ENCODE results near the gene UBE2Q2. TPM values are rescaled to one million over a fixed set of nuclear protein-coding genes. Genes with fewer than 3 reads are reported as not detected.

Gene UBE2Q2
- total RNA-seq, 4 donors from 2014 or later = 64.3 to 76.7 (median 73.3) TPM

DNA sequence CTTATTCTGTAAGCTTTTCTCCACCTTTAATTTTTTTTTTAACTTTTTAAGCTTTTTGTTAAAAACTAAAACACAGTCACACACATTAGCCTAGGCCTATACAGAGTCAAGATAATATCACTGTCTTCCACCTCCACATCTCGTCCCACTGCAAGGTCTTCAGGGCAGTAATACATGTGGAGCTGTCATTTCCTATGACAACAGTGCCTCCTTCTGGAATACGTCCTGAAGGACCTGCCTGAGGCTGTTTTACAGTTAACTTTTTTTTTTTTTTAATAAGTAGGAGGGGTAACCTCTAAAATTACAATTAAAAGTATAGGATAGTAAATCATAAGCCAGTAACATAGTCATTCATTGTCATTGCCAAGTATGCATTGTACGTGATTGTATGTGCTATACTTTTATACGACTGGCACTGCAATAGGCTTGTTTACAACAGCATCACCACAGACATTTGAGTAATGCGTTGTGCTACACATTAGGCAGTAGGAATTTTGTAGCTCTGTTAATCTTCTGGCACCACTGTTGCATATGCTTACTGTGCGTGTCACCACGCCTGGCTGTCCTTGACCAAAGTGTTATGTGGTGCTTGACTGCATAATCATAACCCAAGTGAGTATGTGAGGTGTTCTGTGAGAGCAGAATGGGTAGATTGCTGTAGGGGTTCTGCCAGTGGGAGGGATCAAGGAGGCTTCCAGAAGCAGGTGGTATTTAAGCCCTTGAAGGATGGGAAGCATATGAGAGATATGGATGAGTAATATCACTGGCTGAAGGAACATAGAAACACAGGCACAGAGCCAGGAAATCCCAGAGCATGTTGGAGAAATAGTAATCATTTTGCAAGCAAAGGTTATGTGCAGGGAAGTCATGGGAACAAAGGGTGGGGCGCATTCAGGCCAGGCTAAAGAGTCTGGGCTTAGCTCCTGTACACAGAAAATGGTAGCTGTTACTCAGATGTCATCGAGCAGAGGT is 78.8 kb downstream of the UBE2Q2 start:
- H3K27ac ChIP-seq (replicated peaks in 1 of 4) = no peak overlapping the region
- H3K27me3 ChIP-seq = no peaks in the 10 kb centered on the region
- 84% methylated on average over 9 of the region's 9 CpGs for WGBS
- DNase-seq (ENCODE audit: extremely low spot score) = no peak
- H3K4me1 ChIP-seq = peaks cover 9 to 20% (median 14%) of the 10 kb centered on the region in 4 donors
- no peak overlapping the region for H3K4me3 ChIP-seq
- intact Hi-C loops (cut with DNase I) = no loop called here
- H3K36me3 ChIP-seq = peaks cover 0 to 30% (median 10%) of the 10 kb centered on the region in 4 donors
- H3K9me3 ChIP-seq = no peaks in the 10 kb centered on the region
- TF ChIP-seq EP300 (IDR thresholded peaks at IDR 0.05) (no peak), CTCF (IDR thresholded peaks at IDR 0.05) (peak in 2 of 3 experiments; percentile 16 to 39)

DNA sequence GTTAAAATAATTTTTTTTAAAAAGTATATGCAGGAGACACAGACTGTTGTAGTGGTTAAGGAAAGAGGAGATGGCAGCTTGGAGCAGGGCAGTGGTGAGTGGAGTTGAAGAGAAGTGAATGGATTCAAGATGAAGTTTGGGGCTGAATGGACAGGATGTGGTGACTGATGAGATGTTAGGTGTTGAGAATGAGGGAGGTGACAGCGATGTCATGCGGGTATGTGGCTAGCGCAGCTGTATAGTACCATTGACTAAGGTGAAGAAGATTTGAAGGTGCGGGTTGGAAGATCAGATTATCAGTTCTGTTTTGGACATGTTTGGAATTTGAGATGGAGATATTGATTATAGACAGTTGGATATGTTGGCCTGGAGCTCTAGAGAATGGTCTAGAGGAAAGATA is 80.5 kb downstream of the UBE2Q2 start:
- Histone ChIP-seq H3K4me1 (peaks cover 9 to 20% (median 14%) of the 10 kb centered on the region in 4 donors), H3K36me3 (peaks cover 0 to 12% (median 2%) of the 10 kb centered on the region in 4 donors), H3K27me3 (no peaks in the 10 kb centered on the region), H3K9me3 (no peaks in the 10 kb centered on the region), H3K4me3 (no peak overlapping the region), H3K27ac (replicated peaks in 1 of 4) (no peak overlapping the region)
- no peak for DNase-seq (ENCODE audit: extremely low spot score)
- WGBS = 97% methylated on average over 4 of the region's 4 CpGs
- no peak for TF ChIP-seq EP300 (IDR thresholded peaks at IDR 0.05)
- intact Hi-C loops (cut with DNase I) = no loop called here

DNA sequence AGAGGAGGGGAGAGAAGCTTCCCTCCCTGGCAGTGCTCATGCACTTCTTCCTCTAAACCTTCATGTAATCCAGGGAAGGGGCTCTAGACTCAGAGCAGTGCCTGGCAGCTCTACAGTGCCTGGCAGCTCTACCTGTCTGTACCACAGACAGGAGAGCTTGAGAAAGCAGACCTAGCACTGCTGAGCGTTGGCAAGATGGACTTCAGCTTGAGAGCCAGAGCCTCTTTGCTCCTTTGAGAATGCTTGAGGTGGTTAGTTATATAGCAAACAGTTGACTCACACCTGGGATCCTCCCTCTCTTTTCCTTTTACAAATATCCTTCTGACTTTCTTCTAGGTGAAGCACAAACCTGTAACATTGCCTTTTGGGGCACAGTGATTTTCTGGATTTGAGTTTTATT is 81.3 kb downstream of the UBE2Q2 start:
- Histone ChIP-seq H3K4me1 (peaks cover 9 to 20% (median 14%) of the 10 kb centered on the region in 4 donors), H3K4me3 (no peak overlapping the region), H3K27me3 (no peaks in the 10 kb centered on the region), H3K27ac (replicated peaks in 1 of 4) (no peak overlapping the region), H3K9me3 (no peaks in the 10 kb centered on the region), H3K36me3 (peaks cover 0 to 10% (median 0%) of the 10 kb centered on the region in 4 donors)
- WGBS = 92% methylated on average over 1 of the region's 1 CpG
- intact Hi-C loops (cut with DNase I) = no loop called here
- no peak for DNase-seq (ENCODE audit: extremely low spot score)
- no peak for TF ChIP-seq POLR2AphosphoS5 (IDR thresholded peaks at IDR 0.05)
- no peak for TF ChIP-seq CTCF (IDR thresholded peaks at IDR 0.05)
- no peak for TF ChIP-seq POLR2A (IDR thresholded peaks at IDR 0.05; ENCODE audit: low read depth)
- TF ChIP-seq EP300 (IDR thresholded peaks at IDR 0.05) = no peak

GRCh38 chr15:75925440-75925839 is 82.2 kb downstream of the UBE2Q2 start:
- TF ChIP-seq EP300 (IDR thresholded peaks at IDR 0.05) (no peak), CTCF (IDR thresholded peaks at IDR 0.05) (no peak), POLR2AphosphoS5 (IDR thresholded peaks at IDR 0.05) (no peak), POLR2A (IDR thresholded peaks at IDR 0.05; ENCODE audit: low read depth) (no peak)
- intact Hi-C loops (cut with DNase I) = no loop called here
- Histone ChIP-seq H3K27me3 (no peaks in the 10 kb centered on the region), H3K27ac (replicated peaks in 1 of 4) (no peak overlapping the region), H3K4me1 (peaks cover 9 to 20% (median 14%) of the 10 kb centered on the region in 4 donors), H3K9me3 (no peaks in the 10 kb centered on the region), H3K36me3 (peaks cover 0 to 18% (median 2%) of the 10 kb centered on the region in 4 donors), H3K4me3 (no peak overlapping the region)
- no peak for DNase-seq (ENCODE audit: extremely low spot score)
- 78% methylated on average over 2 of the region's 2 CpGs for WGBS

DNA sequence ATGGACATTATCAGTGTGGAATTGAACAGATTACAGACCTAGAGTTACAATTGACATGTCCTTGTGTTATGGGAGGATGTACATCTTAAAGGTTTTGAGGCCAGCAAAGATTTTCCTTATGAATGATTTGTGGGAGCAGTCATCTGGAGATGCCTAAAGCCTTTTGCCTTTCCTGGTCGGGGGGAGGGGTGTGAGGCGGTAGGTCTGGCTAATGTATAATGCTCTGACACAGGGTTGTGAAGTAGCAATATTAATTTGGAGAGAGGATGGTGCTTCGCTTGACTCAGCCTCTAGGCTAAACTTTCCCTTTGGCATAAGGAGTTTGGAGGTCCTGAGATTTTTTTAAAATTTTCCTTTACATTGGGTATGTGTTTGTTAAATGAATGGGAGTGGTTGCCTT is 83.7 kb downstream of the UBE2Q2 start:
- TF ChIP-seq POLR2A (IDR thresholded peaks at IDR 0.05; ENCODE audit: low read depth) (no peak), EP300 (IDR thresholded peaks at IDR 0.05) (no peak)
- H3K27me3 ChIP-seq = no peaks in the 10 kb centered on the region
- H3K4me3 ChIP-seq = no peak overlapping the region
- no peak for DNase-seq (ENCODE audit: extremely low spot score)
- no peaks in the 10 kb centered on the region for H3K9me3 ChIP-seq
- H3K36me3 ChIP-seq = peaks cover 0 to 29% (median 4%) of the 10 kb centered on the region in 4 donors
- WGBS = 95% methylated on average over 3 of the region's 3 CpGs
- H3K27ac ChIP-seq (replicated peaks in 1 of 4) = no peak overlapping the region
- intact Hi-C loops (cut with DNase I) = no loop called here
- peaks cover 8 to 19% (median 13%) of the 10 kb centered on the region in 4 donors for H3K4me1 ChIP-seq
